Heart left ventricle (tissue), 16 donors: Measurements from ENCODE around the gene USP9Y. TPM values are rescaled to one million over a fixed set of nuclear protein-coding genes. Genes with fewer than 3 reads are reported as not detected.

Source experiments
- ATAC-seq, 4 donors: fragments of 200-7000 bp; cut with Tn5 transposase; one replicate each; pipeline ENCODE4 v1.9.1; 2020 to 2022; ENCODE audit warnings: moderate library complexity in 4 of 4, mild to moderate bottlenecking in 3 of 4, moderate number of reproducible peaks in 1 of 4
- DNase-seq, 5 donors: peaks; one replicate each; pipeline ENCODE4 v3.0.0-alpha.2; 2020
- H3K27ac ChIP-seq, 12 donors: fragments of 200-600 bp; sonication (generic) in 4 of 12; one replicate each; pipeline versions ENCODE4 v1.5.0 to v1.8.0; 2016 to 2022; ENCODE audit warnings: mild to moderate bottlenecking in 2 of 12
- H3K27me3 ChIP-seq, 9 donors: fragments of 200-600 bp; sonication (generic) in 2 of 9; one replicate each; pipeline versions ENCODE4 v1.5.1 to v1.8.0; 2016 to 2022; ENCODE audit warnings: mild to moderate bottlenecking in 3 of 9
- H3K36me3 ChIP-seq, 9 donors: fragments of 200-600 bp; sonication (generic) in 2 of 9; one replicate each; pipeline versions ENCODE4 v1.5.0 to v1.8.0; 2018 to 2022; ENCODE audit warnings: mild to moderate bottlenecking in 2 of 9
- H3K4me1 ChIP-seq, 12 donors: fragments of 200-600 bp; sonication (generic) in 4 of 12; one replicate each; pipeline versions ENCODE4 v1.5.0 to v1.8.0; 2016 to 2022; ENCODE audit warnings: mild to moderate bottlenecking in 3 of 12
- H3K4me3 ChIP-seq, 12 donors: fragments of 200-600 bp; sonication (generic) in 4 of 12; one replicate each; pipeline versions ENCODE4 v1.5.0 to v1.8.0; 2017 to 2022; ENCODE audit warnings: mild to moderate bottlenecking in 9 of 12, moderate library complexity in 4 of 12
- H3K9me3 ChIP-seq, 12 donors: fragments of 200-600 bp; sonication (generic) in 4 of 12; one replicate each; pipeline versions ENCODE4 v1.5.0 to v1.8.0; 2016 to 2022; ENCODE audit warnings: mild to moderate bottlenecking in 1 of 12
- CTCF ChIP-seq, 12 donors: fragments of 200-600 bp; sonication (generic) in 4 of 12; IDR thresholded peaks; one replicate each; pipeline versions ENCODE4 v1.5.0 to v1.8.0; 2018 to 2022; ENCODE audit warnings: antibody characterized with exemption in 12 of 12, mild to moderate bottlenecking in 5 of 12
- POLR2A ChIP-seq, 2 donors: fragments of 450-650 bp; IDR thresholded peaks; one replicate each; pipeline ENCODE4 v1.6.1; 2017; ENCODE audit warnings: antibody characterized with exemption in 2 of 2, mild to moderate bottlenecking in 2 of 2, moderate library complexity in 2 of 2
- WGBS, 4 donors: extraction: QIAGEN DNeasy Blood & Tissue Kit in 2 of 4; methylation state at CpG; one replicate each; pipeline versions ENCODE4 v1.1.5 to v1.1.7; 2013 to 2018; 5-methylcytosine and 5-hydroxymethylcytosine counted together
- intact Hi-C, 10 donors: fragments of 100-400 bp; cut with DNase I; formaldehyde crosslinking; loops; one replicate each; pipeline versions ENCODE4 v1.11.1 to v1.14.2; 2022
- polyA plus RNA-seq, 2 donors: library from polyadenylated mRNA; stranded (reverse); fragments of 200-250 nt; gene quantifications; one replicate each; pipeline ENCODE4 v1.2.3, GENCODE V29; 2013
- total RNA-seq, 9 donors: library from RNA; depleted of rRNA in 2 of 9; stranded (reverse); fragments of >200 nt in 2 of 9; fragmentation: NEBNext Ultra II Directional in 3 of 9; extraction: Animal tissue kit (Norgen Biotek cat#: 25700) in 3 of 9; gene quantifications; one replicate each; pipeline versions ENCODE4 v1.1.0 to v1.2.4, GENCODE V29; 2016 to 2023
- donor health status: ischemic (EF 13 %, LVEDD 7.1; RV severe dilation, severe dysfunction).
- donor health status: healthy with polysubstance abuse.
- donor health status: DM: no; HTN: yes; CAD: no.
- donor health status: DM: no; HTN: no; CAD: no.
- donor health status: ischemic (EF 25% LVEDD 6.9; RV normal size, moderate dysfunction).
- donor health status: ischemic (EF 25% LVEDD 5.7; RV mildly dilated, moderate dysfunction).
- donor health status: healthy.
- donor health status: DM: yes; HTN: yes; CAD: no.
- donor health status: ischemic (EF 35%, LVEDD 5.7; RV mildly dilated, moderate dysfunction).
- donor health status: nonischemic (EF 11% LVEDD 7.7; RV severe dilation, severe dysfunction).
- donor health status: DM: yes; HTN: yes; CAD: no.
- donor health status: PGD.
- donor health status: ischemic (EF 29% LVEDD 5.4; RV normal size, mild dysfunction).
- donor health status: nonischemic (EF 23%, LVEDD 6.1; RV moderate dilation, normal function).

USP9Y gene
- total and polyA plus RNA-seq, 11 donors: 8.9 to 34.5 (median 26.0) TPM; not detected in 5

- no peak for ATAC-seq
Observed at GRCh38 chrY:12688337-12688736, 12.7 kb upstream of the USP9Y start.

GRCh38 chrY:12700087-12700486, 944 bp upstream of the USP9Y start:
- no peak for ATAC-seq
- Histone ChIP-seq H3K27me3 (no peaks in the 10 kb centered on the region), H3K36me3 (peaks cover 0 to 21% (median 0%) of the 10 kb centered on the region in 9 donors), H3K4me1 (no peaks in the 10 kb centered on the region), H3K4me3 (no peak overlapping the region), H3K27ac (no peak overlapping the region), H3K9me3 (peaks cover 0 to 22% (median 0%) of the 10 kb centered on the region in 12 donors)
- no peak for DNase-seq
- TF ChIP-seq CTCF (IDR thresholded peaks at IDR 0.05) (no peak), POLR2A (IDR thresholded peaks at IDR 0.05) (no peak)
- intact Hi-C loops: no loop called here
- WGBS, 4 donors: 73 to 83% methylated on average over 2 of the region's 2 CpGs; no CpG with 5 or more reads in 2 of the 4 donors

More at GRCh38 chrY:12688337-12688736, 12.7 kb upstream of the USP9Y start:
- 97% methylated on average over 2 of the region's 2 CpGs; no CpG with 5 or more reads in 2 of the 4 donors for WGBS, 4 donors
- Histone ChIP-seq H3K36me3 (peaks cover 0 to 40% (median 0%) of the 10 kb centered on the region in 9 donors), H3K4me1 (peaks cover 0 to 11% (median 0%) of the 10 kb centered on the region in 12 donors), H3K27me3 (no peaks in the 10 kb centered on the region), H3K27ac (no peak overlapping the region), H3K4me3 (no peak overlapping the region), H3K9me3 (peaks cover 0 to 8% (median 0%) of the 10 kb centered on the region in 12 donors)
- TF ChIP-seq CTCF (IDR thresholded peaks at IDR 0.05) (no peak), POLR2A (IDR thresholded peaks at IDR 0.05) (no peak)
- no peak for DNase-seq
- intact Hi-C loops: no loop called here

GRCh38 chrY:12702174-12702573, 1.1 kb downstream of the USP9Y start:
- Histone ChIP-seq H3K27ac (peak overlapping the region in 4 of 12 donors; percentile 34 to 57 (median 43)), H3K27me3 (no peaks in the 10 kb centered on the region), H3K36me3 (peaks cover 0 to 21% (median 0%) of the 10 kb centered on the region in 9 donors), H3K4me3 (no peak overlapping the region), H3K9me3 (peaks cover 0 to 22% (median 0%) of the 10 kb centered on the region in 12 donors), H3K4me1 (no peaks in the 10 kb centered on the region)
- TF ChIP-seq POLR2A (IDR thresholded peaks at IDR 0.05): no peak
- no peak for TF ChIP-seq CTCF (IDR thresholded peaks at IDR 0.05)
- DNase-seq (no peak), ATAC-seq (peak in 2 of 4 donors; percentile 80 to 83)
- intact Hi-C loops: no loop called here
- WGBS, 4 donors: 29 to 41% methylated on average over 1 of the region's 1 CpG; no CpG with 5 or more reads in 2 of the 4 donors

- Histone ChIP-seq H3K27ac (no peak overlapping the region), H3K4me3 (no peak overlapping the region), H3K9me3 (no peaks in the 10 kb centered on the region), H3K27me3 (no peaks in the 10 kb centered on the region), H3K36me3 (peaks cover 0 to 13% (median 0%) of the 10 kb centered on the region in 9 donors), H3K4me1 (peaks cover 0 to 5% (median 0%) of the 10 kb centered on the region in 12 donors)
- WGBS, 4 donors: 50 to 51% methylated on average over 2 of the region's 2 CpGs; no CpG with 5 or more reads in 2 of the 4 donors
- intact Hi-C loops: no loop called here
- ATAC-seq: no peak
- TF ChIP-seq CTCF (IDR thresholded peaks at IDR 0.05): peak in 5 of 12 donors; percentile 13 to 36 (median 22)
- no peak for TF ChIP-seq POLR2A (IDR thresholded peaks at IDR 0.05)
- no peak for DNase-seq
Observed at GRCh38 chrY:12710460-12710859, 9.4 kb downstream of the USP9Y start.
